Rectal smooth muscle tissue (tissue), 1 donor: ENCODE data around the gene CDH13.

ENCODE experiments used
- H3K27ac ChIP-seq: one replicate; pipeline ENCODE4 v1.7.0; 2013; ENCODE audit warnings: low read depth, low read length, inconsistent platforms
- H3K27me3 ChIP-seq: one replicate; pipeline ENCODE4 v1.7.0; 2013; ENCODE audit warnings: low read length; ENCODE audit not compliant: control insufficient read depth, insufficient read depth
- H3K36me3 ChIP-seq: one replicate; pipeline ENCODE4 v1.7.0; 2013; ENCODE audit warnings: low read length; ENCODE audit not compliant: control insufficient read depth, insufficient read depth
- H3K4me1 ChIP-seq: one replicate; pipeline ENCODE4 v1.7.0; 2013; ENCODE audit warnings: low read length; ENCODE audit not compliant: control insufficient read depth, insufficient read depth
- H3K4me3 ChIP-seq: one replicate; pipeline ENCODE4 v1.7.0; 2013; ENCODE audit warnings: low read length
- H3K9ac ChIP-seq: one replicate; pipeline ENCODE4 v1.7.0; 2013; ENCODE audit warnings: low read length

CDH13 gene

GRCh38 chr16:83510906-83511305 lies 884.1 kb downstream of the CDH13 start:
- H3K4me1 ChIP-seq: no peaks in the 10 kb centered on the region
- no peak overlapping the region for H3K4me3 ChIP-seq
- no peaks in the 10 kb centered on the region for H3K36me3 ChIP-seq
- H3K9ac ChIP-seq: no peak overlapping the region
- no peaks in the 10 kb centered on the region for H3K27me3 ChIP-seq
- no peak overlapping the region for H3K27ac ChIP-seq

DNA sequence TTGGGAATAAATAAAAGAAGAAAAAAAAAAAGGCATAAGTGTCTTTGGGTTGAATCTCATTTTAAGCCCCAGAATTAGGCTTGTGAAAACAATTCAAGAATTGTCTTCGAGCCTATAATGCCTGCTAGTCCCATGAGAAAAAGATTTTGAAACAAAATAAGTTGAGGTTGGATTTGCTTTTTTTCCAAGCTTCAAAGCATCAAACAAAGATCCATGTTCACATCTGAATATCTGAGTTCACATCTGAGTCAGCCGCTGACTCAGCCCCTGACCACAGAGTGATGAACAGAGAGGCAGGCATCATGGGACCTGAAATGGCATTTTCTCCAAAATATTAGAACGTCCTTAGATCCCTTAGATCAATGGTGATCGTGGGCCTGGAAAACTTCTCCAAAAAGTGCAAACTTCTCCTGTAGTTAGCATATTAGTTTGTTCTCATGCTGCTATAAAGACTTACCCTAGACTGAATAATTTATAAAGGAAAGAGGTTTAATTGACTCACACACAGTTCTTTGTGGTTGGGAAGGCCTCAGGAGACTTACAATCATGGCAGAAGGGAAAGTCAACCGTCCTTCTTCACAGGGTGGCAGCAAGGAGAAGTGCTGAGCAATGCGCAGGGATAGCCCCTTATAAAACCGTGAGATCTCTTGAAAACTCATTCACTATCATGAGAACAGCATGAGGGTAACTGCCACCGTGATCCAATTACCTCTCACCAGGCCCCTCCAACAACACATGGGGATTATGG lies 886.4 kb downstream of the CDH13 start:
- H3K27me3 ChIP-seq: no peaks in the 10 kb centered on the region
- H3K4me3 ChIP-seq: no peak overlapping the region
- no peak overlapping the region for H3K27ac ChIP-seq
- H3K4me1 ChIP-seq: no peaks in the 10 kb centered on the region
- no peaks in the 10 kb centered on the region for H3K36me3 ChIP-seq
- H3K9ac ChIP-seq: no peak overlapping the region

- no peak overlapping the region for H3K9ac ChIP-seq
- H3K4me3 ChIP-seq: no peak overlapping the region
- no peaks in the 10 kb centered on the region for H3K4me1 ChIP-seq
- no peaks in the 10 kb centered on the region for H3K27me3 ChIP-seq
- no peaks in the 10 kb centered on the region for H3K36me3 ChIP-seq
- no peak overlapping the region for H3K27ac ChIP-seq
Observed at GRCh38 chr16:83515395-83515794, 888.6 kb downstream of the CDH13 start.

GRCh38 chr16:83516931-83517330 lies 890.2 kb downstream of the CDH13 start:
- H3K27ac ChIP-seq: no peak overlapping the region
- no peaks in the 10 kb centered on the region for H3K36me3 ChIP-seq
- no peak overlapping the region for H3K4me3 ChIP-seq
- H3K27me3 ChIP-seq: no peaks in the 10 kb centered on the region
- H3K9ac ChIP-seq: no peak overlapping the region
- H3K4me1 ChIP-seq: no peaks in the 10 kb centered on the region

DNA sequence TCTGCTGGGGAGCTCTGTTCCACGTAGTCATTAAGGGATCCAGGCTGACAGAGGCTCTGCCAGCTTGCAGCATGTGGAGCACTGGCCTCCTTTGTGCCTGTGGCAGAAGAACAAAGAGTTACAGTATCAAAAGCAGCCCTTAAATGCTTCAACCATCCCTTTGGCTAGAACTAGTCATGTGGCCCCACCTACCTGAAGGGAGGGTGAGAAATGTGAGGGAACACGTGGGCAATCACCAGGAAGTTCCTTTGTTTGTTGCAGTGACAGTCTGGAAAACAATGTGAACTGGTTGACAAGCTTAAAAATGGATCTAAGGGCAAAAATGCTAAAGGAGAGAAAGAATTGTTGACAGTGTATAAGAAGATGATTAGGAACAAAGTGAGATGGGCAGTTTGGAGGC lies 890.6 kb downstream of the CDH13 start:
- H3K4me3 ChIP-seq: no peak overlapping the region
- no peaks in the 10 kb centered on the region for H3K4me1 ChIP-seq
- no peak overlapping the region for H3K9ac ChIP-seq
- no peaks in the 10 kb centered on the region for H3K27me3 ChIP-seq
- H3K27ac ChIP-seq: no peak overlapping the region
- no peaks in the 10 kb centered on the region for H3K36me3 ChIP-seq

- Histone ChIP-seq H3K9ac (no peak overlapping the region), H3K27ac (no peak overlapping the region), H3K27me3 (no peaks in the 10 kb centered on the region), H3K4me1 (no peaks in the 10 kb centered on the region), H3K36me3 (no peaks in the 10 kb centered on the region), H3K4me3 (no peak overlapping the region)
Observed at GRCh38 chr16:83520596-83520995, 893.8 kb downstream of the CDH13 start.

DNA sequence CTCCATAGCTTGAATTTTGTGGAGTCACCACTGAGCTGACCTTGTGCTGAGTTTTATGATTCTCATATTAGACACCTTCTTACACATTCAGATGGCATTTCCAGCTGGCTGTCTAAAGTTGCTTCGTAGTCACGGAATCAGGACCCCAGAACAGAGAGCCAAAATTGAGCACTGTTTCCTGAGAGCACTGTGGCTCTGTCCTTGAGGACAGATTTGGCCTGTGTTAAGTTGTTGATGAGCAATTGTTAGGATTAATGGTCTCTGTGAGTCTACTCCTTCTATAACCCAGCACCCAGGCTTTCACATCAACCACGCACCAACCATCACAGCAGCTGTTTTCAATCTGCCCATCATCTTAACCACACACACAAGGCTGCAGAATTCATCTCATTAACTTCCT lies 903.5 kb downstream of the CDH13 start:
- Histone ChIP-seq H3K4me3 (no peak overlapping the region), H3K27me3 (no peaks in the 10 kb centered on the region), H3K4me1 (no peaks in the 10 kb centered on the region), H3K36me3 (no peaks in the 10 kb centered on the region), H3K27ac (no peak overlapping the region), H3K9ac (no peak overlapping the region)

DNA sequence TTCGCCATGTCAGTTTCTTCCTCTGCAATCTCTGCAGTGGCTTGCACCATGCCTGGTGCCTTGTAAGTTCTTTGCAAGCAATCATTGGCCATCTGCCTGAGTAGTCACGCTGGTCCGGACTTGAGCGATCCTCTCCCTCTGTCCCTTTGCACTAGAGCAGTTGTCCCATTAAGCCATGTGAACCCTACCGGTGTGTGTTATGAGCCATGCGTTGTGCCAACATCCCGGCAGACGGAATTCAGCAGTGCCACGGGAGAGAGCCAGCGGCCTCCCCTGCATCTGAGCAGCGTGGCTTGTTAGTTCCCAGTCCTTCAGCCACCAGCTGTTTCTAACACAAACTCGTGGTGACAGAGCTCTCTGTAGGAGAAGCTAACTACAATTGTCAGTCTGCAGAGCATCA lies 905.9 kb downstream of the CDH13 start:
- no peaks in the 10 kb centered on the region for H3K4me1 ChIP-seq
- no peaks in the 10 kb centered on the region for H3K36me3 ChIP-seq
- H3K27ac ChIP-seq: no peak overlapping the region
- H3K4me3 ChIP-seq: no peak overlapping the region
- no peak overlapping the region for H3K9ac ChIP-seq
- no peaks in the 10 kb centered on the region for H3K27me3 ChIP-seq

DNA sequence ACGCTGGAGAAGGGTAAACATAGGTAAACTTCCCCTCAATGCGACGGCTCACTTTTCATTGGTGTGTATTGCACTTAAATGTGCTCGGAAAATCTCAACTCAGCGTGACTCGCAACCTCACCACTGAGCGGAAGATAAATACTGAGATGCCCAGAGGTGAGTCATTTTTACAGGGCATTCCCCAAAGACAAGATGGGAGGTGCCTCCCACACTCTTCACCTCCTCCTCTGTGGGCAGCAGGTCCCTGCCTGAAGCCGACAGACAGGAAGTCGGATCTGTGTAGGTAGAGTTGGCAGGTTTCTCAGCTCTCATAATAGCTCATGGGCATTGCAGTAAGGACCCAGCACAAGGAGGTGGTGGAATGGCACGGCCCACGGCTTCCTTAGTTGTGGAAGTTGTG lies 906.4 kb downstream of the CDH13 start:
- no peak overlapping the region for H3K9ac ChIP-seq
- H3K4me1 ChIP-seq: no peaks in the 10 kb centered on the region
- no peak overlapping the region for H3K27ac ChIP-seq
- no peaks in the 10 kb centered on the region for H3K36me3 ChIP-seq
- no peak overlapping the region for H3K4me3 ChIP-seq
- no peaks in the 10 kb centered on the region for H3K27me3 ChIP-seq

DNA sequence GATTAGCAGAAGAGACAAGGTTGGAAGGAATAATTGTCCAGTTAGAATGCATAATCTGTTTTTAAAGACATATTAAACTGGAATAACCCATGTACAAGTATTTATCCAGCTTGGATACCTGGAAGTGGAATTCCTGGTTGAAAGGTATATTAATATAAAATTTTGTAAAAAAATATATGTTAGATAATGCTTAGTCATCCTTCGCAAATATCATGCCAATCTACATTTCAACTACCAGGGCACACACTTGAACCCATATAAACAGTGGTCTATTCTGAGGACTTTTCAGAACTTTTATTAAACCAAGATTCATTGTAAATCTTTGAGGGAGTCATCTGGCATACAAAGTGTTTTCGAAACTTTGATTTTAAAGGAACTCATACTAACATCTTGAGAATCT lies 911.9 kb downstream of the CDH13 start:
- no peak overlapping the region for H3K27ac ChIP-seq
- H3K36me3 ChIP-seq: no peaks in the 10 kb centered on the region
- no peak overlapping the region for H3K4me3 ChIP-seq
- H3K4me1 ChIP-seq: no peaks in the 10 kb centered on the region
- no peak overlapping the region for H3K9ac ChIP-seq
- H3K27me3 ChIP-seq: no peaks in the 10 kb centered on the region

GRCh38 chr16:83539736-83540490 lies 913.1 kb downstream of the CDH13 start:
- Histone ChIP-seq H3K4me3 (no peak overlapping the region), H3K27me3 (no peaks in the 10 kb centered on the region), H3K4me1 (no peaks in the 10 kb centered on the region), H3K27ac (no peak overlapping the region), H3K9ac (no peak overlapping the region), H3K36me3 (no peaks in the 10 kb centered on the region)

- Histone ChIP-seq H3K4me3 (no peak overlapping the region), H3K27me3 (no peaks in the 10 kb centered on the region)
Observed at GRCh38 chr16:83541231-83541630, 914.5 kb downstream of the CDH13 start.

GRCh38 chr16:83542491-83542890 lies 915.7 kb downstream of the CDH13 start:
- Histone ChIP-seq H3K27ac (no peak overlapping the region), H3K36me3 (no peaks in the 10 kb centered on the region), H3K4me1 (no peaks in the 10 kb centered on the region), H3K9ac (no peak overlapping the region), H3K4me3 (no peak overlapping the region), H3K27me3 (no peaks in the 10 kb centered on the region)

More at GRCh38 chr16:83541231-83541630, 914.5 kb downstream of the CDH13 start:
- Histone ChIP-seq H3K9ac (no peak overlapping the region), H3K36me3 (no peaks in the 10 kb centered on the region), H3K27ac (no peak overlapping the region), H3K4me1 (no peaks in the 10 kb centered on the region)
